Measurements from ENCODE around the gene CASP9. TPM values are rescaled to one million over a fixed set of nuclear protein-coding genes. Genes with fewer than 3 reads are reported as not detected.

Gene CASP9
- total RNA-seq, 5 donors from 2014 or later (not counting 1 experiment from before 2014, with no cell fraction given), result 12.0 to 18.3 (median 14.5) TPM

DNA sequence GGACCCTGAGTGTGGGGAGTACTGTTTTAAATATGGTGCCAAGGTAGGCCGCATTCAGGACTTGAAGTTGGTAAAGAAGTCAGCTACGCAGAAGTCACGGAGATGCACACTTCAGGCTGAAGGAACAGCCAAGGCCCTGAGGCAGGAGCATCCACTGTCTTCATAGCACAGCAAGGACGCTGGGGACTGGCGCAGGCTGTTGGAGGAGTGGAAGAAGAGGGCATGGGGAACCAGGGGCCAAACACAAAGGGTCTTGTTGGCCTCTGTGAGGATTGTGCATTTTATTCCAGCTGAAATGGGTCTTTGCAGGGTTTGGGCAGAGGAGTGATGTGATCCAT is 19.2 kb upstream of the CASP9 start:
- H3K27me3 Mint-ChIP-seq, result no peaks in the 10 kb centered on the region
- Histone ChIP-seq H3K27me3 (replicated peaks in 1 of 2; ENCODE audit: control insufficient read depth in 2 of 2, extremely low read depth in 1 of 2, insufficient read depth in 2 of 2, low read length in 1 of 2) (no peaks in the 10 kb centered on the region), H3K27ac (ENCODE audit: low read length) (no peak overlapping the region), H3K4me3 (ENCODE audit: control insufficient read depth in 1 of 2, extremely low read depth in 1 of 2, low read length in 1 of 2) (no peak overlapping the region), H3K36me3 (ENCODE audit: control insufficient read depth in 2 of 2, extremely low read depth in 1 of 2, insufficient read depth in 1 of 2, low read length in 1 of 2) (peaks cover 0 to 70% of the 10 kb centered on the region in 2 donors), H3K9me3 (no peaks in the 10 kb centered on the region), H3K4me1 (ENCODE audit: control insufficient read depth in 1 of 2, extremely low read depth in 1 of 2, insufficient read depth in 2 of 2, low read length in 2 of 2) (no peaks in the 10 kb centered on the region)
- DNase-seq (no peak), ATAC-seq (replicated peaks in 1 of 4) (no peak)
- no peaks in the 10 kb centered on the region for H3K9me3 Mint-ChIP-seq
- H3K4me1 Mint-ChIP-seq, result peaks cover 0 to 4% (median 2%) of the 10 kb centered on the region in 3 donors
- peaks cover 59% of the 10 kb centered on the region for H3K36me3 Mint-ChIP-seq
- 99% methylated on average over 5 of the region's 5 CpGs for WGBS (ENCODE audit: insufficient coverage)
- H3K4me3 Mint-ChIP-seq, result no peak overlapping the region
- ChIA-PET POLR2A (no interaction called here), CTCF (no interaction called here)
- peak overlapping the region in 1 of 2 donors; percentile 11 for H3K27ac Mint-ChIP-seq

DNA sequence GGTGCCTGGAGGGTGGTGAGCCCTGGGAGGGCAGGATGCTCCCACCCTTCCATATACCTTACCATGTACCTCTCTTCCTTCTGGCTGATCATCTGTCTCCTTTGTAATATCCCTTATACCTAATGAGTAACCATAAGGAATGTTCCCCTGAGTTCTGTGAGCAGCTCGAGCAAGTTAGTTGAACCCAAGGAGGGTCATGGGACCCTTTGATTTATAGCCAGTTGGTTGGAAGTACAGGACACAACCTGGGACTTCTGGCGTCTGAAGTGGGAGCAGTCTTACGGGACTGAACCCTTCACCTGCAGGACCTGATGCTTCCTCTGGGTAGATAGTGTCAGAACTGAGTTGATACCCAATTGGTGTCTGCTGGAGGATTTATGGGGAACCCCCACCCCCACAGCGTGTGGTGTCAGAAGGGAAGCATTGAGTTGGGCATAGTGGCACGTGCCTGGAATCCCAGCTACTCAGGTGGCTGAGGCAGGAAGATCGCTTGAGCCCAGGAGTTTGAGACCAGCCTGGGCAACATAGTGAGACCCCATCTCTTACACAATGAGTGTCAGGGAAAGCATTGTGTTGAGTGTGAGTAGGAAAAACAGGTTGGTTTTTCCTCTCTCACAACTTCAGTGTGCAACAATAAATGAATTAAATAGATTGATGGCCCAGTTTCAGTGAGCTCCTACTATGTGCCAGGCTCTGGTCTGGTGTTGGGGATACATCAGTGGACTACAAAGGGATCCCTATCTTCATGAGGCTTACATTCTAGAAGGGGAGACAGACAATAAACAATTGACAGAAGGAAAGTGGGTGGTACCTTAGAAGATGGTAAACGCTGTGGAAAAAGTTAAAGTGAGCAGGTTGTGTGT is 18.6 kb upstream of the CASP9 start:
- Mint-ChIP-seq H3K4me1 (peaks cover 0 to 4% (median 2%) of the 10 kb centered on the region in 3 donors), H3K4me3 (no peak overlapping the region), H3K9me3 (no peaks in the 10 kb centered on the region), H3K36me3 (peaks cover 55% of the 10 kb centered on the region), H3K27ac (no peak overlapping the region), H3K27me3 (no peaks in the 10 kb centered on the region)
- H3K9me3 ChIP-seq, result no peaks in the 10 kb centered on the region
- DNase-seq (no peak), ATAC-seq (replicated peaks in 1 of 4) (no peak)
- 86% methylated on average over 3 of the region's 7 CpGs for WGBS (ENCODE audit: insufficient coverage)
- H3K36me3 ChIP-seq (ENCODE audit: control insufficient read depth in 2 of 2, extremely low read depth in 1 of 2, insufficient read depth in 1 of 2, low read length in 1 of 2), result peaks cover 0 to 68% of the 10 kb centered on the region in 2 donors
- no peaks in the 10 kb centered on the region for H3K27me3 ChIP-seq (replicated peaks in 1 of 2; ENCODE audit: control insufficient read depth in 2 of 2, extremely low read depth in 1 of 2, insufficient read depth in 2 of 2, low read length in 1 of 2)
- H3K4me1 ChIP-seq (ENCODE audit: control insufficient read depth in 1 of 2, extremely low read depth in 1 of 2, insufficient read depth in 2 of 2, low read length in 2 of 2), result no peaks in the 10 kb centered on the region
- CTCF ChIA-PET, result no interaction called here
- POLR2A ChIA-PET, result no interaction called here
- H3K4me3 ChIP-seq (ENCODE audit: control insufficient read depth in 1 of 2, extremely low read depth in 1 of 2, low read length in 1 of 2), result no peak overlapping the region
- H3K27ac ChIP-seq (ENCODE audit: low read length), result no peak overlapping the region

DNA sequence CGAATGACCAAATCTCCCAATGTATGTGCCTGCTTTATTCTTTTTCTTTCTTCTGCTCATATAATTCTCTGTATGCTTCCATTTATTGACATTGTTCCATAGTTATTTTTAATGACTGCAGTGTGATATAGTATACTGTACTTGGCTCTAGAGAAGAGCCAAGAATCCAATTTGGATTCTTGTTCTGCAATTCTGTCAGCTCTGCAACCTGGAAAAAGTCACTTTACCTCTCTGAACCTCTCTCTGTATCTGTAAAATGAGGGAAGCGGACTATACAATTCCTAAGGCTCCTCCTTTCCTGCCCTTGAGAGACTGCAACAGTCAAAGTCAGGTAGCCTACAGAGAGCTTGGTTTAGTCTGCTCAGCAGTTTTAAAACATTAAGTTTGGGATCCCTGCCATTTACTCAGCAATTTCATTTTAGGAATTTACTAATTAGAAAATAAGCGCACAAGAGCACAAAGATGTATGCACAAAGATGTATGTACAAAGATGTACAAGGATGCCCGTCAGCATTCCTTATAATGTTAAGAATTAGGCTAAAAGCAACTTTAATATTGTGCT is 17.3 kb upstream of the CASP9 start:
- no peak for ATAC-seq (replicated peaks in 1 of 4)

DNA sequence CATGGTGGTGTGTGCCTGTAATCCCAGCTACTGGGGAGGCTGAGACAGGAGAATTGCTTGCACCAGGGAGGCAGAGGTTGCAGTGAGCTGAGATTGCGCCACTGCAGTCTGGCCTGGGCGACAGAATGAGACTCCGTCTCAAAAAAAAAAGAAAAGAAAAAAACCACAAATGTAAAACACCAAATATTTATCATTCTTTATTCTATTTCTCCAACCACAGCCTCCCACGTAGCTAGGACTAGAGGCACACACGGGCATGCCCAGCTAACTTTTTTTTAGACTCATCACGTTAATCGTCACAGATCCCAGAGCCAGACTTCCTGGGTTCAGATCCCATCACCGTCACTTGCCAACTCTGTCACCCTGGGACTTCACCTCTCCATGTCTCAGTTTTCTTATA is 16.2 kb upstream of the CASP9 start:
- DNase-seq (no peak), ATAC-seq (replicated peaks in 1 of 4) (no peak)
- Histone ChIP-seq H3K9me3 (no peaks in the 10 kb centered on the region), H3K4me3 (ENCODE audit: control insufficient read depth in 1 of 2, extremely low read depth in 1 of 2, low read length in 1 of 2) (no peak overlapping the region), H3K27me3 (replicated peaks in 1 of 2; ENCODE audit: control insufficient read depth in 2 of 2, extremely low read depth in 1 of 2, insufficient read depth in 2 of 2, low read length in 1 of 2) (no peaks in the 10 kb centered on the region), H3K36me3 (ENCODE audit: control insufficient read depth in 2 of 2, extremely low read depth in 1 of 2, insufficient read depth in 1 of 2, low read length in 1 of 2) (peaks cover 0 to 70% of the 10 kb centered on the region in 2 donors), H3K4me1 (ENCODE audit: control insufficient read depth in 1 of 2, extremely low read depth in 1 of 2, insufficient read depth in 2 of 2, low read length in 2 of 2) (no peaks in the 10 kb centered on the region), H3K27ac (ENCODE audit: low read length) (no peak overlapping the region)
- Mint-ChIP-seq H3K4me3 (no peak overlapping the region), H3K4me1 (peaks cover 0 to 4% (median 2%) of the 10 kb centered on the region in 3 donors), H3K27me3 (no peaks in the 10 kb centered on the region), H3K27ac (no peak overlapping the region), H3K36me3 (peaks cover 55% of the 10 kb centered on the region), H3K9me3 (no peaks in the 10 kb centered on the region)
- CTCF ChIA-PET, result no interaction called here
- WGBS (ENCODE audit: insufficient coverage), result no CpG with 5 or more reads among the region's 8 CpGs
- POLR2A ChIA-PET, result no interaction called here

More for the DNA sequence above, 17.3 kb upstream of the CASP9 start:
- Mint-ChIP-seq H3K9me3 (no peaks in the 10 kb centered on the region), H3K4me1 (peaks cover 0 to 4% (median 2%) of the 10 kb centered on the region in 3 donors), H3K27ac (no peak overlapping the region), H3K4me3 (no peak overlapping the region), H3K36me3 (peaks cover 61% of the 10 kb centered on the region), H3K27me3 (no peaks in the 10 kb centered on the region)
- Histone ChIP-seq H3K4me3 (ENCODE audit: control insufficient read depth in 1 of 2, extremely low read depth in 1 of 2, low read length in 1 of 2) (no peak overlapping the region), H3K9me3 (no peaks in the 10 kb centered on the region), H3K36me3 (ENCODE audit: control insufficient read depth in 2 of 2, extremely low read depth in 1 of 2, insufficient read depth in 1 of 2, low read length in 1 of 2) (peaks cover 0 to 70% of the 10 kb centered on the region in 2 donors), H3K27ac (ENCODE audit: low read length) (no peak overlapping the region), H3K4me1 (ENCODE audit: control insufficient read depth in 1 of 2, extremely low read depth in 1 of 2, insufficient read depth in 2 of 2, low read length in 2 of 2) (no peaks in the 10 kb centered on the region), H3K27me3 (replicated peaks in 1 of 2; ENCODE audit: control insufficient read depth in 2 of 2, extremely low read depth in 1 of 2, insufficient read depth in 2 of 2, low read length in 1 of 2) (no peaks in the 10 kb centered on the region)
- DNase-seq, result no peak
- ChIA-PET POLR2A (no interaction called here), CTCF (no interaction called here)
- no CpG with 5 or more reads among the region's 4 CpGs for WGBS (ENCODE audit: insufficient coverage)

DNA sequence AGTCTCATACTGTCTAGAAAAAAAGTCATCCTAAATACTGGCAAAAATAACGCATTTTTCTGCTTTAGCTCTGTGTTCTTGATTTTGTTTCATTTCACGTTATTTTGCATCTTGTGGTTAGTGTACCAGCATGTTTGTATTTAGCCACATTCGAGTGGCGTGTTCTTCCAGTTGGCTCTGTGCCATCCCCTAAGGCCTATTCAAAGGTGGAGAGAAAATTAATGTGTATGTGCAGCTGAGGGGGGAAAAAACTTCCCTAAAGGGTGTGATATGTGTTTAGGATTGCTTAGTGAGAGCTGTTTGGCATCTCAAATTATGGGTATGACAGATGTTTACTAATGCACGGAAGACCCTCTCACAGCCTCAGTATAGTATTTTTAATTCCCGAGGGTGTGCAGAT is 14.8 kb upstream of the CASP9 start:
- ChIA-PET POLR2A (no interaction called here), CTCF (interaction anchor here in 1 of 2 donors (0.6 kb wide), 1 partner anchor 55 kb away, joined by 3 read pairs; no protein-coding TSS in a partner anchor)
- no peak for ATAC-seq (replicated peaks in 1 of 4)
- H3K27me3 Mint-ChIP-seq, result no peaks in the 10 kb centered on the region
- H3K9me3 Mint-ChIP-seq, result no peaks in the 10 kb centered on the region
- Histone ChIP-seq H3K9me3 (no peaks in the 10 kb centered on the region), H3K27ac (ENCODE audit: low read length) (no peak overlapping the region), H3K27me3 (replicated peaks in 1 of 2; ENCODE audit: control insufficient read depth in 2 of 2, extremely low read depth in 1 of 2, insufficient read depth in 2 of 2, low read length in 1 of 2) (no peaks in the 10 kb centered on the region), H3K4me3 (ENCODE audit: control insufficient read depth in 1 of 2, extremely low read depth in 1 of 2, low read length in 1 of 2) (no peak overlapping the region), H3K36me3 (ENCODE audit: control insufficient read depth in 2 of 2, extremely low read depth in 1 of 2, insufficient read depth in 1 of 2, low read length in 1 of 2) (peaks cover 0 to 68% of the 10 kb centered on the region in 2 donors), H3K4me1 (ENCODE audit: control insufficient read depth in 1 of 2, extremely low read depth in 1 of 2, insufficient read depth in 2 of 2, low read length in 2 of 2) (no peaks in the 10 kb centered on the region)
- DNase-seq, result no peak
- H3K36me3 Mint-ChIP-seq, result peaks cover 45% of the 10 kb centered on the region
- no peak overlapping the region for H3K27ac Mint-ChIP-seq
- H3K4me1 Mint-ChIP-seq, result peaks cover 0 to 4% (median 2%) of the 10 kb centered on the region in 3 donors
- no peak overlapping the region for H3K4me3 Mint-ChIP-seq
- 56% methylated on average over 2 of the region's 6 CpGs for WGBS (ENCODE audit: insufficient coverage)

DNA sequence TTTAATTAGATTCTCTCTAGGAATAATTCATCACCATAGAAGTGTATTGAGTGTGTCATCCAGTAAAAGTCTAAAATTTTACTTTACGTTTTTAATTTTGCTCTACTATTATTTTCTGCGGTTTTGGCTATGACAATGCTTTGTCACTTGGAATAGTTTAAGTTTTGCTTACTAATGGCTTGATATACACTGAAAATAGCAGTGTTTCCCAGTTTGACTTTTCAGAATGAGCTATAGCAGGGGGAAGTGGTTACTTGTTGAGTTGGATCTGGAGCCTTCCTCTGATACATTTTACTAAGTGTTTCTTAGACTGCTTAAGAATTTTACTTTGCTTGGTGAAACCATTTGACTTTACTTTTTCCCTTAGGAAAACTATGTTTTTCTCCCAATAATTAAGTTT is 7.7 kb upstream of the CASP9 start:
- no peaks in the 10 kb centered on the region for H3K9me3 ChIP-seq
- CTCF ChIA-PET, result no interaction called here
- ATAC-seq (replicated peaks in 1 of 4) (no peak), DNase-seq (no peak)
- no peak overlapping the region for H3K4me3 Mint-ChIP-seq
- H3K27ac Mint-ChIP-seq, result no peak overlapping the region
- peaks cover 0 to 22% of the 10 kb centered on the region in 2 donors for H3K36me3 ChIP-seq (ENCODE audit: control insufficient read depth in 2 of 2, extremely low read depth in 1 of 2, insufficient read depth in 1 of 2, low read length in 1 of 2)
- H3K27me3 ChIP-seq (replicated peaks in 1 of 2; ENCODE audit: control insufficient read depth in 2 of 2, extremely low read depth in 1 of 2, insufficient read depth in 2 of 2, low read length in 1 of 2), result no peaks in the 10 kb centered on the region
- H3K36me3 Mint-ChIP-seq, result peaks cover 9% of the 10 kb centered on the region
- no peak overlapping the region for H3K27ac ChIP-seq (ENCODE audit: low read length)
- POLR2A ChIA-PET, result no interaction called here
- no CpG with 5 or more reads among the region's 2 CpGs for WGBS (ENCODE audit: insufficient coverage)
- no peaks in the 10 kb centered on the region for H3K9me3 Mint-ChIP-seq
- H3K4me3 ChIP-seq (ENCODE audit: control insufficient read depth in 1 of 2, extremely low read depth in 1 of 2, low read length in 1 of 2), result no peak overlapping the region
- peaks cover 7 to 8% of the 10 kb centered on the region in 2 experiments for H3K4me1 ChIP-seq (ENCODE audit: control insufficient read depth in 1 of 2, extremely low read depth in 1 of 2, insufficient read depth in 2 of 2, low read length in 2 of 2)
- H3K27me3 Mint-ChIP-seq, result no peaks in the 10 kb centered on the region
- H3K4me1 Mint-ChIP-seq, result peaks cover 18 to 35% (median 33%) of the 10 kb centered on the region in 3 donors

Data from T-cell (primary cell).